ENCODE results near the gene STK17B. TPM values are rescaled to one million over a fixed set of nuclear protein-coding genes. Genes with fewer than 3 reads are reported as not detected.

Gene STK17B
- total and polyA plus RNA-seq, 4 donors, result 9.0 to 73.7 (median 27.2) TPM

- no peaks in the 10 kb centered on the region for H3K9me3 ChIP-seq (ENCODE audit: control insufficient read depth in 4 of 4, insufficient read depth in 3 of 4, low read length in 3 of 4)
- no peaks in the 10 kb centered on the region for H3K4me1 ChIP-seq (ENCODE audit: control insufficient read depth in 5 of 5, insufficient read depth in 5 of 5, low read length in 5 of 5)
- H3K27ac ChIP-seq (ENCODE audit: low read depth in 1 of 2, low read length in 1 of 2), result no peak overlapping the region
- H3K9ac ChIP-seq (ENCODE audit: insufficient read depth in 1 of 2, low read length in 2 of 2), result no peak overlapping the region
- H3K27me3 ChIP-seq (ENCODE audit: control insufficient read depth in 3 of 3, insufficient read depth in 3 of 3, low read length in 2 of 3), result no peaks in the 10 kb centered on the region
- TF ChIP-seq CTCF (IDR thresholded peaks at IDR 0.05; ENCODE audit: control extremely low read depth, extremely low read depth), result no peak
- DNase-seq, result no peak
- 44 to 48% methylated on average over 6 of the region's 6 CpGs for WGBS, 2 donors
- no peak overlapping the region for H3K4me3 ChIP-seq
- peak; percentile 69 for ATAC-seq (ENCODE audit: insufficient read depth, low FRiP score)
- H3K36me3 ChIP-seq (ENCODE audit: control insufficient read depth in 4 of 4, insufficient read depth in 4 of 4, low read length in 4 of 4), result no peaks in the 10 kb centered on the region
Measured at GRCh38 chr2:196101325-196101991, 69.9 kb downstream of the STK17B start.

DNA sequence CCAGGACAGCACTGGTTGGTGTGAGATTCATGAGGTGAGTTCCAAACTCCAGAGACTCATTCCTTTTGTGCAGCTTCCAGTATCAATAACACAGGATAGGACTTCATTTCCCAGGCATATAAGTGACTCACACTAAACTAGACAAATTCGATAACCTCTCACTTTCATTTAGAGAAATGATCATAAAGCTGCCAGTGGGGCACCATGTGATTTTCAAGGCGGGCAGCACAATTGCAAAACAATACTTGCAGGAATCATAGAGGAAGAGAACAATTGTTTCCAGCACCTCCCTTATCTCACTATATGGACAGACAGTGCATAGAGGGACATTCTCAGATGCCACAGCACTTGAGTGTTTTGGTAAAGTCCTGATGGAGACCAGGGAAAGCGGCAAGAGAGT is 71.5 kb downstream of the STK17B start:
- H3K4me1 ChIP-seq (ENCODE audit: control insufficient read depth in 5 of 5, insufficient read depth in 5 of 5, low read length in 5 of 5), result no peaks in the 10 kb centered on the region
- H3K9ac ChIP-seq (ENCODE audit: insufficient read depth in 1 of 2, low read length in 2 of 2), result no peak overlapping the region
- no peaks in the 10 kb centered on the region for H3K9me3 ChIP-seq (ENCODE audit: control insufficient read depth in 4 of 4, insufficient read depth in 3 of 4, low read length in 3 of 4)
- no peak for TF ChIP-seq CTCF (IDR thresholded peaks at IDR 0.05; ENCODE audit: control extremely low read depth, extremely low read depth)
- DNase-seq (no peak), ATAC-seq (ENCODE audit: insufficient read depth, low FRiP score) (no peak)
- H3K27ac ChIP-seq (ENCODE audit: low read depth in 1 of 2, low read length in 1 of 2), result no peak overlapping the region
- H3K4me3 ChIP-seq, result no peak overlapping the region
- WGBS, 2 donors, result 67 to 72% methylated on average over 3 of the region's 3 CpGs
- H3K36me3 ChIP-seq (ENCODE audit: control insufficient read depth in 4 of 4, insufficient read depth in 4 of 4, low read length in 4 of 4), result no peaks in the 10 kb centered on the region
- H3K27me3 ChIP-seq (ENCODE audit: control insufficient read depth in 3 of 3, insufficient read depth in 3 of 3, low read length in 2 of 3), result no peaks in the 10 kb centered on the region

DNA sequence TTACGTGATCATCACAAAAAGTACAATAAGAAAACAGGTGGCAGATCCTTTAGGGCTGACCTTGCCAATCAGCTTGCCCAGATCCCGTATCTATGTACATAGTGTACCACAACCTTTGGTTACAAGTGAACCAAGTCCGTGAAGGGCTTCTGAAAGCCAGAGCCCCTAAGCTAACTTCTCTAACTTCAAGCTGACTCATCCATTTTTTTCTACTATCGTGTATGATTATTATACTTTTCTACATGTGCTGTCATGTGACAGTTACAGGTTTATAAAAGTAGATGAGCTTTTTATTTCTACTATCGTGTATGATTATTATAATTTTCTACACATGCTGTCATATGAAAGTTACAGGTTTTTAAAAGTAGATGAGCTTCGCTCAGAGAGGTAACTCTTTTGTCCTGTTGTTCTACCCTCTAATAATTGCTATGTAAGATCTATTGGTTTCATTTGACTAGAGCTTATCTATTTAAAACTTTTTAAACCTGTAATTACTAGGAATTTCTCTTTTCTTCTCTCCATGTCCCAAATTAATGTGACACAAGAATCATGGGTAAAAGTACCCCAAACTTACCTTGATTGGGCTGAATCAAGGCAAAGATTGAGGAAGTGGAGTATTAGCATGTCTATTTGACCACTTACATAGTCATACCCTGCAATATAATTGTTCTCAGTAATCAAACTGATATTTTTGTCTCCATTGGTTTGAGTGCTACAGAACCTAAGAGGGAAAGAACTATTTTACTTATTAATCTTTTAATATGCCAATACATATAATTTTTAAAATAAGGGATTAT is 73.3 kb downstream of the STK17B start:
- no peak for TF ChIP-seq CTCF (IDR thresholded peaks at IDR 0.05; ENCODE audit: control extremely low read depth, extremely low read depth)
- Histone ChIP-seq H3K9me3 (ENCODE audit: control insufficient read depth in 4 of 4, insufficient read depth in 3 of 4, low read length in 3 of 4) (no peaks in the 10 kb centered on the region), H3K4me1 (ENCODE audit: control insufficient read depth in 5 of 5, insufficient read depth in 5 of 5, low read length in 5 of 5) (no peaks in the 10 kb centered on the region), H3K27ac (ENCODE audit: low read depth in 1 of 2, low read length in 1 of 2) (no peak overlapping the region), H3K36me3 (ENCODE audit: control insufficient read depth in 4 of 4, insufficient read depth in 4 of 4, low read length in 4 of 4) (no peaks in the 10 kb centered on the region), H3K9ac (ENCODE audit: insufficient read depth in 1 of 2, low read length in 2 of 2) (no peak overlapping the region), H3K4me3 (no peak overlapping the region), H3K27me3 (ENCODE audit: control insufficient read depth in 3 of 3, insufficient read depth in 3 of 3, low read length in 2 of 3) (no peaks in the 10 kb centered on the region)
- WGBS, 2 donors, result 89 to 92% methylated on average over 6 of the region's 6 CpGs
- ATAC-seq (ENCODE audit: insufficient read depth, low FRiP score) (no peak), DNase-seq (no peak)

All from lung (tissue), 12 donors.